RCC 7860 (cell line): ENCODE measurements around the gene TTLL8.

Experiments used
- DNase-seq: peaks from one replicate; pipeline ENCODE4 v3.0.0-alpha.2; 2015; ENCODE audit warnings: low spot score
- FAIRE-seq: peaks from 2 replicates; lab custom pipeline; 2012; peaks lifted over from hg19 to GRCh38; lab: Jason Lieb, UNC

The TTLL8 gene

DNA sequence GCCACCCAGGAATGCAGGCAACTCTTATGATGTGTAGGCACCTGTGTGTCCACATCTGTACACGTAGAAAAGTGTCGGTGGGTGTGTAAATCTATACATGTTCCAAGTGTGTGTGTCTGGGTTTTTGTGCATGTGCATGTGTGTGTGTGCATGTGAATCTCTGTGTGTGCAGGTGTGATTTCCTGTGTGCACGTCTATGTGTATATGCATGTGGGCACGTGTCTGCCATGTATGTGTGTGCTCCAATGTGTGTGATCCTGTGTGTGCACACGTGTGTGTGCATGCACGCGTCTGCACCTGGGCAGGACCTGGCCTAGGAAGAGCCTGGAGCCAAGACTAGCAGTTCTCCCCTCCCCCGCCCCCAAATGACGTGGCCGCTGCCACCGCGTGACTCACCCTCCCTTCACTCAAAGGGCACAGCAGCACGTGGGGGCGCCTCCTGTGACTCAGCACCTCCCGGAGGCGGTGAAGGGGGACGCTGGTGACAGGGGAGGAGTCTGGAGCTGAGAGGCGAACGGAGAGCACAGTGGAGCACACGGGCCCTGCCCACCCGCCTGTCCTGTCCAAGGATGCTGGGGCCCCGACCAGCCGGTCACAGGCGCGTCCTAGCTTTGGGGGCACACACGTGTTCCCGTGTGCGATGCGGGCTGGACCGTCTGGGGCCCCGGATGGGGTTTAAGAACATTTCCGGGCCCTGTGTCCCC is 87.4 kb downstream of the TTLL8 start:
- DNase-seq: peak; percentile 95
- peak; percentile 84 for FAIRE-seq

DNA sequence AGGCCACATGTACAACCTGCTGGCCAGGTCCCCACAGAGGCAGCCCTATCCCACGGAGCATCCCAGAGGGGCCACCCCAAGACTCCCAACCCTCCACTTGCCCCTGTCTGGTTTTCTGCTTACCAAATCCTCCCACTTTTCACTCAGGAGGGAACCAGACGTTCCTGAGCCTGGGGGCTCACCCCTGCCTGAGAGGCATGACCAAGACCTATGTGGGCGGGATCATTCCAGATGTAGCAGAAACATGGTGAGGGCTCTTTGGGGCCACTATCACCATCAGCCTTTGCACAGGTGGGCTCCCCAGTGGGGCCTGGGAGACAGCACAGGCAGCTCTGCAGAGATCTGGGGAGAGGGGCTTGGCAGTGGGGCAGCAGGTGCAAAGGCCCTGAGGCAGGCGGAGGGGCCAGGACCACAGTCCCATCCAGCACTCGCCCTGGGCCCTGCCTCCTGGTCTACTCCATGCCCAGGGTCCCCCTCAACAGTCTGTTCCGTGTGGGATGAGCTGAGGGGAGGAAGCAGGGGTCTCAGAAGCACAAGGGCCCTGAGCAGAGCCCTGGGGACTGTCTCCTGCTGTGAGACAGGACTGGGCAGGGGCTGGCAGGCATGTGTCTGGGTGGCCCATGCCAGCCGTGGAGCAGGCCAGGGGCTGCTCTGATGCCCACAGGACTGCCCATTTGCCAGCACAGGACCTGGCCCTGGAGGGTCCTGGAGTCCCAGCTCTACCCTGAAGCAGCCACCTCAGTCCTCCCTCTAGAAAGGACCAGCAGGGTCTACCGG is 88.2 kb downstream of the TTLL8 start:
- FAIRE-seq (no peak), DNase-seq (no peak)

DNA sequence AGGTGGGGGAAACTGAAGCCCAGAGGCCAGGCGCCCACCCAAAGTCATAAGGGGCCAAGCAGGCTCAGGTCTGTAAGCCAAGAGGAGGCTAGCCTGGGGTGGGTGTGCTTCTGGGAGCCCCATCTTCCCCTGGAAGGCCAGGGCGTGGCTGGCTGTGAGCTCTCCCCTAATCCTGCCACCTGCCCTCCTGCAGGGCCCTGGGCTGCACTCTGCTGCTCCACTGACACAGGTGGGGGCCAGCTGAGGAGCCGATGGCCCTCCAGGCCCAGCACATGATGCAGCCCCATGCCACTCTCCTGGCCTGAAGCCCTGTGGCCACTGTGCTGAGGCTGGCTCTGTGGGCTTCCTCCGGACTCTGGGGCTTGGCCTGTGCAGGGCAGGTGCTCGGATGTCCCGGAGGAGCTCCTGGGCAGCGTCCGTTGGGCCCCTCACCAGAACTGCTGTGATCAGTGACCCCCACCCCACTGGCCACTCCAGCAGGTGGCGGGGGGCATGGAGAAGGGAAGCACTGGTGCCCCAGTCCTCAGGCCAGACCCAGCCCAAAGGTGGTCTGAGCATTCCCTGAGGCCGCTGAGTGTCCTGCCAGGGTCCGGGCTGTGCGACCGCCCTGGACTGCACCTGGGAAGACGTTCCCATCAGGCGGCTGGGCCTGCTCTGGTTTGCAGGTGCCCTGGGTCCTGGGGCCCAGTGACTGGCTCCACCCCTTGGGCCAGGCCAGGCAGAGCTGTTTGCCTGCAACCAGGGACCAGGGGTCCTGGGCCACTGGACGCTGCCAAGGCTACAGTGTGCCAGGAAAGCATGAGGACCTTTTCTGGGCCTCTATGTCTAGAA is 89.1 kb downstream of the TTLL8 start:
- FAIRE-seq: no peak
- DNase-seq: no peak
